HG03439 (cell line): Measurements from ENCODE around the gene FAM222B.
"Not testable (repeated sequence)": the region's sequence is repeated elsewhere in the genome, so short reads cannot be mapped to it uniquely, and the experiment has no call there.

Source experiments
- ATAC-seq: cut with Tn5 transposase; IDR thresholded peaks from one replicate; pipeline ENCODE4 v1.9.1; 2021; ENCODE audit warnings: mild to moderate bottlenecking, moderate library complexity; ENCODE audit not compliant: unreplicated experiment

The FAM222B gene

DNA sequence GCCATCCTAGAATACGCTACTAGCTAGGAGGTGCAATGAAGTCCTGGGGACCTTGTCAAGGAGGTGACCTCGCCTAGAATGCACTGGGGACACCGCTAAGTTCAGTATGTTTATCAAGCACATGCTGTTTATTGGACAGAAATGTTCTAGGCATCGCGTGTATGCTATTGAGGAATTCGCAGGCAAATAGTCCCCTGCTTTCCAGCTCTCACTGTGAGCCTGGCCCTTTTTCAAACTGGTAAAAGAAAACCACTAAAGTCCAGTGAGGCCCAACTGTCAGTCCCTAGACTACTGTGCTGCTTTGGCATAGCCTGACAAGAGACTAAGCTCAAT is 1.2 kb upstream of the FAM222B start:
- no peak for ATAC-seq

DNA sequence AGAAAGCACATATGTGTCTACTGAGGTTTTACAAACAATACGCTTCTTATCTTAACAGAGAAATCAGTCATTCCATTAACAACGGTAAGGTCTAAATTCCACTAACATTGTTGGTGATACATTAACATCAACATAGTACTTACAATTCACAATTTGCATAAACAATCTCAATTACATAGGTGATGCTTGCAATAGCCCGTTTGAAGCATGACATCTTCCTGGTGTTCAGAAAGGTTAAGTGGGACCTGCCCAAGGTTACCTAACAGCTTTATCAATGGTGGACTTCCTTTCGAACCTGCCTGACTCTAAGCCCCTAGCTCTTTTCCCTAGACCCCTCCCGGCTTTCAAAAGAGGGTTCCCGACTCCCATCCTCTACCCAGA is 699 bp downstream of the FAM222B start:
- ATAC-seq: peak; percentile 12

DNA sequence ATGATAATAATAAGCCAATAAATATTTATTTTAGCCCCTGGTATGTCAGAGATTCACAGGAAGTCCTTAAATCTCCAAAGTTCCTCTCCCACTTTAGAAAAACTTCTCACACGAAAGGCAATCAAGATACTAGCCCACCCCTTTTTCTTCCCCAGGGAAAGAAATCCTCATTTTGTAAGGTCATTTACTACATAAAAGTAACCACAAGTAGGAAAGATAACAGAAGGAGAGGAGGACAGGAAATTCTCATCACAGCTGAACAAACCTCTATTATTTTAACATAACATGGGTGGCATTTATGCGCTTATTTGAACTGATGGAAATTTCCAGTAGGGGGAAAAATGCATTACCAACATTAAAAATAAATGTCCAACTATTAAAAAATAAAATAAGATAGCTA is 3.4 kb downstream of the FAM222B start:
- ATAC-seq: no peak

DNA sequence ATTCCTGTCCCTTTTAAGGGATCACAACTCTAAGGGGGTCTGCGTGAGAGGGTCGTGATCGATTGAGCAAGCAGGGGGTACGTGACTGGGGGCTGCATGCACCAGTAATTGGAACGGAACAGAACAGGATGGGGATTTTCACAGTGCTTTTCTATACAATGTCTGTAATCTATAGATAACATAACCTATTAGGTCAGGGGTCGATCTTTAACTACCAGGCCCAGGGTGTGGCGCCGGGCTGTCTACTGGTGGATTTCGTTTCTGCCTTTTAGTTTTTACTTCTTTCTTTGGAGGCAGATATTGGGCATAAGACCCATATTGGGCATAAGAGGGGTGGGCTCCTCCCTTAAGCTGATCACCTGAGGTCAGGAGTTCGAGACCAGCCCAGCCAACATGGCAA is 6.0 kb downstream of the FAM222B start:
- ATAC-seq: not testable (repeated sequence)

DNA sequence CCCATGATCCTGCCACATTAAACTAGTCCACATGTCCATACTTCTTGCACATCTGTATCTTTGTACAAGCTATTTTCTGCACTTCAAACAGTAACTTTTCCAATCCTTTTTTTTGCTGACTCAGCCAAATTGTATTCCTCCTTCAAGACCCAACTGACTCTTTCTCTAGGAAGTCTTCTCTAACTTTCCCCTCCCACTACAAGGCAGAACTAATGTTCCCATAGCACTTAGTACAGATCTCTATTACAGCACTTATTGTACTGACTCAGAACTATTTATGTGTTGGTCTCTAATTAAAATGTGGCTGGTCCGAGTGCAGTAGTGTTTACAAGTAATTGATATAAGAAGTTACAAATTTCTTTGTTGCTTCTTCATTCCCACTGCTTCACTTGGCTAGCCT is 8.2 kb downstream of the FAM222B start:
- ATAC-seq: no peak

DNA sequence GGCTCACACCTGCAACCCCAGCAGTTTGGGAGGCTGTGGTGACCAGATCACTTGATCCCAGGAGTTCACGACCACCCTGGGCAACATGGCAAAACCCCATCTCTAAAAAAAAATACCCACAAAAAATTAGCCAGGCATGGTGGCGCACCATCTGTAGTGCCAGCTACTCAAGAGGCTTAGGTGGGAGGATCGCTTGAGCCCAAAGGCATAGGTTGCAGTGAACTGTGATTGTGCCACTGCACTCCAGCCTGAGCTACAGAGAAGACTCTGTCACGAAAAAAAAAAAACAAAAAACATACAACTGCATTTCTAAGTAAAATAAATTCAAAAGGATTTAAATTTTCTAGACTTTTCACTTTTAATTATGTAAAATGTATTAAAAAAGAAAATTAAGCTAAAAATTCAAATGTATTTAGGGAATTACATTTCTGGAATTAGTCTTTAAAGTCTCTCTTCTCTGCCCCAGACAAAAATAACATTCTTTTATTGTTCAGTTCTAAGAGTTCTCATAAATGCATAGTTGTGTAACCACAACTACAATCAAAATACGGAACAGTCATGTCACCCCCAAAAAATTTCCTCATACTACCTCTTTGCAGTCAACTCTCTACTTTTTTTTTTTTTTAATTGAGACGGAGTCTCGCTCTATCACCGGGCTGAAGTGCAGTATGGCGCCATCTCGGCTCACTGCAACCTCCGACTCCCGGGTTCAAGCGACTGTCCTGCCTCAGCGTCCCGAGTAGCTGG is 14.1 kb downstream of the FAM222B start:
- no peak for ATAC-seq

DNA sequence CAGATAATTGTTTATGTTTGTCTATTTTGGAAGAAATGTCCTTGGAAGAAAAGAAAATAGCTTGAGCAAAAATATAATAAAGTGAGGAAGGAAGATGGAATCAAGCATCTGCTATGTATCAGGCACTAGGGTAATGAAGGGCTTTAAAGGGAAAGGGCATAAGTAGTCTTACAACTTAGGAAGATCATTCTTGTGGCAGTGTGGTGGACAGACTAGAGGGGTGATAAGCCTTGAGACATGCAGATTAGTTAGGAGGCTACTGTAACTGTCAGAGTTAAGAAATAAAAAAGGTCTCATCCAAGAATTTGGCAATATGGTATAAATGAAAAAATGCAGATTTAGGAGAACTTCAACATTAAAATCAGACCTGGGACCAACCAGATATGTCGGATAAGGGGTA is 14.9 kb downstream of the FAM222B start:
- ATAC-seq: no peak

DNA sequence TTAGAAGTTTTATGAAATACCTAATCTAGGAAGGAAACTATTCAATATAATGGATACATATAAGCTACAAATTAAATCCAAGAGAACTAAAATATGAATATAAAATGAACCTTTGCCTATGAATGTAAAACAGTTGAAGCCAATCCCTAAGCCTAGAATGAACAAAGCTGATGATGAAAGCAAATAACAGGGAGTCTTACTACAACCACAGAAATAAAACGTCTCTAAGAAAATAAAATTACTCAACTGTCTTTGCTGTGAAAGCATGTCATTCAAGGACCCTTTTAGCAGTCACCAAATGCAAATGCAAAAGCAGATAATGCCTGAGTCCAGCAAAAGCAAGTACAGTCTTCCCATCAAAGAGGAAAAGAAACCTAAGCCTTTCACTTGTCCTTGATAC is 23.0 kb downstream of the FAM222B start:
- no peak for ATAC-seq

DNA sequence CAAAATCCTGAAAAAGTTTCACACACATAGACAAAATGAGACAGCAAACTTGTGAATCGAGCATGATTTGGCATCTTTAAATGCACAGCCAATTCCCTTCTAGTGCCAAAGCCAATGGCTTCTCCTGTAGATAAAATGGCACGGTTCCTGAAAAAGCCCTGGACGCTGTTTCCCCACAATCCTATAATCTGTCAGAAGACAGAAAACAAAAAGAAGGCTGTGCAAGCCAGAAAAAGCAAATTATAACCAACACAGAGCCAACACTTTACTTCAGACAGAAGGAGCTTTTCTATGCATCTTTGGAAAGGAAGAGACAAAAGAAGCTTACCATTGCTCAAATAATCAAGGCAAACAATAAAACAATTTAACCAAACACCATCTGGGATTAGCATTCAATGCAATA is 23.8 kb downstream of the FAM222B start:
- no peak for ATAC-seq

DNA sequence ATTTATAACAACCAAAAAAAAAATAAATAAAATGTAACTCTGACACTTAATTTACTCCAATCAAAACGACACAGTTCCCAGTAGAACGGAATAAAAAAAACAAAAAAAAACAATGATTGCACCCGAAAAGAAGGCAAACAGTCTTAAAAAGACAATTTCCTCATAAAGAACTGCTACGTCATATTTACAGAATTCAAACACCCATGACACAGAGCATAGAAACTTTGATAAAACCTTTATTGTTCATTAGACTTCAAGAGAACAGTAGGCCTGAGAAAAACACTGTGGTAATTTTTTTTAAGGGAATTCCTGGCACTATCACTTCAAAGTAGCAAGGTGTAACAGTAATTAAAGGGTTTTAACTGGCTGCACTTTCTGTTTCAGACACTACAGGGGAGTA is 26.1 kb downstream of the FAM222B start:
- no peak for ATAC-seq

DNA sequence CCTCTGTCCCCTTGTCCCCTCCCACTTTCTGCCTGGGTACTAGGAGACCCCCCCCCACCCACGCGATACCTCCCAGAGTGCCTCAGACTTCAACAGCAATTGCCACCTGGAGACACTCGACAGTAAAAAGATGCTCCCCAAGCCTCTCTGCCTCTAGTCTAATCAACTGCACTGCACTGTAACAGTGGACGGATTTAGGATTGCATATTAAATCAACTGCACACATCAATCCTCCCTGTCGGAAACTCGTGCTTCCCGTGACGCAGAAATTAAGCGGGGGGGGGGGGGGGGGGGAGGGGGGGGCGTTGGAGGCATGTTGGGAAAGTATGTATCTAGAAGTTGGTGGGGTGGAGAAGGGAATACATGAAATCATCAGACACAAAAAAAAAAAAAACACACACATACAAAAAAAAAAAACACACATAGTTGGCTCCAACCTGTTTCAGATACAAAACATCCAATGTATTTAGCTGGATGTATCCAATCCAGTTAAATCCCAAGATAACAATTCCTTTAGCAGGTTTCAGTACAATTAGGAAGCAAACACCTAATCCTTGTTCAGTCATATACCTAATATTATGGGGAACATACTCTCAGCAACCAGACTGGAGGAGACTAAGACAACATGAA is 29.7 kb downstream of the FAM222B start:
- no peak for ATAC-seq

DNA sequence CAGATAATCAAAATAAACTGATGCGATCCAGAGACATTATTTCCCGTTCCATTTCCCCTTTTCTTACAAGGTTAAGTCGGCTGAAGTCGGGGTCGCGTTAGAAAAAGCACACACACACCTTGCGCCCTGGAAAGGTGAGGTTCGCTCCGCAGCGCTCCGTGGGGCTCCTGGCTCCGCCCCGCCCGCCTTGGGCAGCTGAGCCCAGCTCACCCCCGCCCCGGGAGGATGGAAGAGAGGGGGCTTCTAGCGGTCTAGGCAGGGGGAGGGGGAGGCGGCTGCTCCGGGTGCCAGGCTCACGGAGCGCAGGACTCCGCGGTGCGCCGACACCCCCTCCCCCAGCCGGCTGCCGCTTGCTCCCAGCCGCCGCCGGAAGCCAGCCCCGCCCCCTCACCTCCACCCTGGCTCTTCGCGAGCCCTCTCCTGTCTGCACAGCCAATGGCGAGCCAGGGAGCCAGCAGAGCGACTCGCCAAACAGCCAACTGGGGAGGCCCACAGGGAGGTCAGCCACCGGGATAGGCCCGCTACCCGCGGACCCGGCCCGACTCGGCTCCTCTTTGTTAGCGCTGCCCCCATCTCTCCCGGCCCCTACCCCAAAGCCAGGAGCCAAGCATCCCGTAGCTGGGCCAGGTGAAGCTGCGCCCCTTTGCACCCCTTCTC is 30.4 kb downstream of the FAM222B start:
- ATAC-seq: peak; percentile 97

DNA sequence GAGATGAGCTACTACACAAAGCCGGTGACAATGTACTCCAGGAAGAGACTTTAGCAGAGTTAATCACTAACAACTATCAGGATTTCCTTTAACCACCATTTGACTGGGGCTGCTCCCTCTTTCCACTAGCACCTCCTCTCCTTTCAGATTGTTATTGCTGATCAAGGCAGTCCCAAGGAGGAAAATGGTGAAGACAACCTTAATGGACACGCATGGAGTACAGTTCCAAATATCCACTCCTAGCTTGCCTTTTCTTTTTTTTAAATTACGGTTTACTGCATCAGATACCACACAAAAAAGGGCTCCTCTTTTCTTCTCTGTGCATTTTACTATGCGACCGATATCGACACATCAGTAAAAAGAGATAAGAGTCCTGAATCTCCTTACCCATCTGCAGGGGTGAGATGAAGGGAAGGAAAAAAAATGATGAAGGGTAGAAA is 30.9 kb downstream of the FAM222B start:
- no peak for ATAC-seq

DNA sequence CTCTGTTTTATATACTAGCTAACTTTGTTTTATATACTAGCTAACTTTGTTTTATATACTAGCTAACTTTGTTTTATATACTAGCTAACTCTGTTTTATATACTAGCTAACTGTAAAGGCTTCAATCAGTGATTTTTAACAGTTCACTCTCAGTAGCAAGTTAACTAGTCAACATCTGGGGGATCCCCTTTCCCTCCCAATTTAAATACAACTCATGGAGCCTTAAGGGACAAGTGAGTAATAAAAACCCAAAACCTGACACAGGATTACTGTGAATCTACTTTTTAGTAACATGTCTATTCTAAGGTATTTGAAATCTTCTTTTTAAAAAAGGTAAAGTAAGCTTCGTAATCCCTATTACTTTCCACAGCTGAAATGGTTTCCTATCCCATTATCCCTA is 32.2 kb downstream of the FAM222B start:
- no peak for ATAC-seq

DNA sequence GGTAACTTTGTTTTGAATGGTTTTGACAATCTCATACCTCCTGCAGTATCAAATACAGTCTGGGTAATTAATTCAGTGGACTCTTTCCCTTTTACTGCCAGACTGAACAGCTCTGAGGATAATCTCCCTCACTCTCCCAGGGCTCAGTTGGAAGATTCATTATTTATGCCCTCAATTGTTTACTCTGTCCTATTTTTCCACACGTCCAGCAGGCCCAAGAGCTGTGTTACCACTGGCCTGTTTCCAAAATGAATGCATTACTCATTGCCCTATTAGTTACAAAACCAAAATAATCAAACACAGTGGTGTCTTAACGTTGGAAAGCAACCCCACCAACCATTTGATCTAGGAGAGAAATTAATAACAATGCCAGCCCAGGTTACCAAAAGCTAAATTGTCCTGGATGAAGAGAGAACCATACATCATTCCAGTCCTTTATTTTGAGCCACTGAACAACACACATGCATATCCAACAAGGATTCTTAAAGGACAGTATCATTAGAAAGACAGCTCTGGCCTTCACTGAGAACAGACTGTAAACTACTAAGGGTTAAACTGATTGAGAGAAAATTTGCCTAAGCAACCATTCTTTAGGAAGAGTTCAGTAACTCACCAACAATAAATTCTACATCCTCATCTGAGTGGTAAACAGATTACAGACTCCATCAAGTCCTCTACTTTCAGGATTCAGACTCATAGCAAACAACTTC is 34.5 kb downstream of the FAM222B start:
- ATAC-seq: no peak

DNA sequence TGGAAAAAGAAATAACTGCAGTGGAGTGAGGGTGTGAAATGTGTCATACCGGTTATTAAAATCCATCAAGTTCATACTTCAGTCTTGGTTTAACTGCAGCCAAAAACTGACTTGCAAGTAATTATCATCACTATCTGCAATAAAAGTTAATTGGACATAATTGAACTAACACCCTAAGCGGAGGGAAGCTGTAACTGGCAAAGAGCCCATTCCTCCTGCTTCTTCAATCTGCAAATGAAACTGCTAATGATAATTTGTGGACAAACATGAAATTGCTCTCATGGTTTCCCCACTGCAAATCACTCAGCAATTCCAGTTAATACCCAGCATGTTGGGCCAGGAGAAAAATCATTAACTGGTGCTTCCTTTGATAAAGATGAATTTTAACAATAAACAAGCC is 46.5 kb downstream of the FAM222B start:
- ATAC-seq: no peak

DNA sequence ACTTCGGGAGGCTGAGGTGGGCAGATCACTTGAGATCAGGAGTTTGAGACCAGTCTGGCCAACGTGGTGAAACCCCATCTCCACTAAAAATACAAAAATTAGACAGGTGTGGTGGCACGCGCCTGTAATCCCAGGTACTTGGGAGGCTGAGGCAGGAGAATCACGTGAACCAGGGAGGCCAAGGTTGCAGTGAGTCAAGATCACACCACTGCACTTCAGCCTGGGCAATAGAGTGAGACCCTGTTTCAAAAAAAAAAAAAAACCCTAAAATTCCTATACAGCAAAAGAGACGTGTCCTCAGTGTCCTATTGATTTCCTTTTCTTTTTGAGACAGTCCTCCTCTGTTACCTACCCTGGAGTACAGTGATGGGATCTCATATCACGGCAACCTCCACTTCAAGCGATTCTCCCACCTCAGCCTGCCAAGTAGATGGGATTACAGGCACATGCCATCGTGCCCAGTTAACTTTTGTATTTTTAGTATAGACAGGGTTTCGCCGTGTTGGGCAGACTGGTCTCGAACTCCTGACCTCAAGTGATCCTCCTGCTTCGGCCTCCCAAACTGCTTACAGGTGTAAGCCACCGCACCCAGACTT is 47.6 kb downstream of the FAM222B start:
- not testable (repeated sequence) for ATAC-seq

DNA sequence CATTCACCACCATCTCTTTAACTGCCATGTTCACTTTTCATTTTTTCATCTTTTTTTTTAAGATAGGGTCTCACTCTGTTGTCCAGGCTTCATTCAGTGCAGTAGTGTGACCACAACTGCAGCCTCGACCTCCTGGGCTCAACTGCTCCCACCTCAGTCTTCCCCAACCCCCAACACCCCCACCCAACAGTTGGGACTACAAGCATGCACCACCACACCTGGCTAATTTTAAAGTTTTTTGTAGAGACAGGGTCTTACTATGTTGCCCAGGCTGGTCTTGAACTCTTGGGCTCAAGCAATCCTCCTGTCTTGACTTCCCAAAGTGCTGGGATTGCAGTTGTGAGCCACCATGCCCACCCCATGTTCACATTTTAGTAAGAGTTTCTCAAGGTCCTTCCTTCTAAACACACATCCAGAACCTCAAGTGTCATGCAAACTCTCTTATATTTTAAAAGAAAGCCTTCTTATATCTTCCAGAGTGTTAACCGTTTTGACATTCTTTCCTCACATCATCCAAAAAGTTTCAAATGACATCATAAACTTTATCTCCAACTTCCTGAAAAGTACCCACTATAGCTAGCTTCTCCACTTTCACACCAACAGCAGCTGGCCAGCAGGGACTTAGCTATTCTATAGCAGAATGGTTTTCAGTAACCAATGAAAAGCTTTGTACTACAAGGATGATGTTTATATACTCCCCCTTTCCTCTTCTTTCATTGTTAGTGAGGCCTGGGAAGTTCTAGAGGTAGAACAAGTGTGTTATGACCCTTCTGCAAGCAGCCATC is 49.5 kb downstream of the FAM222B start:
- no peak for ATAC-seq

DNA sequence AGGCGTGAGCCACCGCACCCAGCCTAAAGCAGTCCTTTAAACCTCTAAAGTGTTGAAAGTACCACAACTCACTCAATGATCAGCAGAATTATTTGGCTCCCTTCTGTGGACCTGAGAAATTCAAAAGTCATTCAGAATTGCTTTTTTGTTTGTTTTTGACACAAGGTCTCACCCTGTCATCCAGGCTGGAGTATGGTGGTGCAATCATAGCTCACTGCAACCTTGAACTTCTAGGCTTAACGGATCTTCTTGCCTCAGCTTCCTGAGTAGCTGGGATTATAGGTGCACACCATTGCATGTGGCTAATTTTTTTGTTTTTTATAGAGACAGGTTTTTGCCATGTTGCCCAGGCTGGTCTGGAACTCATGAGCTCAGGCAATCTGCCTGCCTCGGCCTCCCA is 54.5 kb downstream of the FAM222B start:
- ATAC-seq: no peak

DNA sequence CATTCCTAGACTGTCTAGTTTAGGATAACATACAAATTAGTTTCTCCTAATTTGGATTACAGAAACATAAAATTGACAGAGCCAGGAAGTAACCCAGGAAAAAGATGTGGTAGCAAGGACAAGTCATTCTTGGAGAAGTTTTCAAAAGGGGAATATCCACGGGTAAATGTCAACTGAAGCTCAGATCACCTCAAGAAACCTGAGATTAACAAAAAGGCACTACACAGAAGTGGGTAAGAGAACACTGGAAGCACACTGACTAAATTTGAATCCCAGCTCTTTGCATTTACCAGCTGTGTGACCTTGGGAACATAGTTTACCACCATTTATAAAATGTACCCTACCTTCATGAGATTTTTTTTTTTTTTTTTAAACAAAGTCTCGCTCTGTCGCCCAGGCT is 59.4 kb downstream of the FAM222B start:
- ATAC-seq: no peak

DNA sequence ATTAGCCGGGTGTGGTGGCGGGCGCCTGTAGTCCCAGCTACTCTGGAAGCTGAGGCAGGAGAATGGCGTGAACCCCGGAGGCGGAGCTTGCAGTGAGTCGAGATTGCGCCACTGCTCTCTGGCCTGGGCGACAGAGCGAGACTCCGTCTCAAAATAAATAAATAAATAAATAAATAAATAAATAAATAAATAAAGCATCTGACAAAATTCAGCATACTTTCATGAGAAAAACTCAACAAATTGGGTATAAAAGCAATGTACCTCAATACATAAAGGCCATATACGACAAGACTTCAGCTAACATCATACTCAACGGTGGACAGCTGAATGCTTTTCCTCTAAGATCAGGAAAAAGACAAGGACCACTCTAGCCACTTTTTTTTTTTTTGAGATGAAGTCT is 63.0 kb downstream of the FAM222B start:
- ATAC-seq: not testable (repeated sequence)
